HG03066 (cell line): ENCODE measurements around the gene EAPP.
"Not testable (repeated sequence)": the region's sequence is repeated elsewhere in the genome, so short reads cannot be mapped to it uniquely, and the experiment has no call there.

Experiments
- ATAC-seq: cut with Tn5 transposase; IDR thresholded peaks from one replicate; pipeline ENCODE4 v1.9.1; 2021; ENCODE audit warnings: low read depth; ENCODE audit not compliant: unreplicated experiment

The EAPP gene, protein sequence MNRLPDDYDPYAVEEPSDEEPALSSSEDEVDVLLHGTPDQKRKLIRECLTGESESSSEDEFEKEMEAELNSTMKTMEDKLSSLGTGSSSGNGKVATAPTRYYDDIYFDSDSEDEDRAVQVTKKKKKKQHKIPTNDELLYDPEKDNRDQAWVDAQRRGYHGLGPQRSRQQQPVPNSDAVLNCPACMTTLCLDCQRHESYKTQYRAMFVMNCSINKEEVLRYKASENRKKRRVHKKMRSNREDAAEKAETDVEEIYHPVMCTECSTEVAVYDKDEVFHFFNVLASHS

DNA sequence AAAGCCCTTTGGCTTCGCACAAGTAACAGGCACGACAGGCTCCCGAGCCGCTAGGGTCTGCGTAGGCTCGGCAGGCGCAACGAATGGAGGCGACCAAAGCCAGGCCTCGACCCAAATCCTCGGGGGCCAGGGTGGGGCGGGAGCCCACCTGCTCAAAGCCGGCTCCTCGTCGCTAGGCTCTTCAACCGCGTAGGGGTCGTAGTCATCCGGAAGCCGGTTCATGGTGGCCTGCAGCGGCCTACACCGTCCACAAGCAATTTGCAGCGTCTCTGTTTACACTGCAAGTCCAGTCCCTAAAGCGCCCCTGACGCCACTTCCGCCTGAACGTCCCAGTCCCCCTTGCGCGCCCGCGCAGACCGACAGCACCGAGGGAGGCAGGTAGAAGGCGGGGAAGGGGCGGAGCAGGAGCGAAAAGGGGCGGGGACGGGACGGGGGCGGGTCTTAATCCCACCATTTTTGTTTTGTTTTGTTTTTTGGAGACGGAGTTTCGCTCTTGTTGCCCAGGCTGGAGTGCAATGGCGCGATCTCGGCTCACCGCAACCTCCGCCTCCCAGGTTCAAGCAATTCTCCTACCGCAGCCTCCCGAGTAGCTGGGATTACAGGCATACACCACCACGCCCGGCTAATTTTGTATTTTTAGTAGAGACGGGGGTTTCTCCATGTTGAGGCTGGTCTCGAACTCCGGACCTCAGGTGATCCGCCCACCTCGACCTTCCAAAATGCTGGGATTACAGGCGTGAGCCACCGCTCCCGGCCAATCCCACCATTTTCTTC is at the start of gene EAPP:
Gene EAPP (minus strand): TSS at position 295 of the 774 bp plus-strand sequence. CDS start 73 bp downstream, at position 222.
- ATAC-seq: peak; percentile 100

DNA sequence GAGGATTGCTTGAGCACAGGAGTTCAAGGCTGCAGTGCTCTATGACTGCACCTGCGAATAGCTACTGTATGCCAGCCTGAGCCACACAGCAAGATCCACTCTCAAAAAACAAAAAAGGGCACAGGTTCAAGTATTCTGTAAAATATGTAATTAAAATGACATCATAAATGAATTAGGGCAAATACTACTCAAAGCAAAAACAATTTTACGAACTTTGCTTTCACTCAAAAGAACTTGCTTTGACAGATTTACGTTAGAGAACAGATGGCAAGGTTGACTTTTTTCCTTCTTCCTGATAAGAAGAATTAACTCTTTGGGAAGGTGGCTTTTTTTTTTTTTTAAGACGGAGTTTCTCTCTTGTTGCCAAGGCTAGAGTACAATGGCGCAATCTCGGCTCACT is 44.0 kb upstream of the EAPP start:
- no peak for ATAC-seq

DNA sequence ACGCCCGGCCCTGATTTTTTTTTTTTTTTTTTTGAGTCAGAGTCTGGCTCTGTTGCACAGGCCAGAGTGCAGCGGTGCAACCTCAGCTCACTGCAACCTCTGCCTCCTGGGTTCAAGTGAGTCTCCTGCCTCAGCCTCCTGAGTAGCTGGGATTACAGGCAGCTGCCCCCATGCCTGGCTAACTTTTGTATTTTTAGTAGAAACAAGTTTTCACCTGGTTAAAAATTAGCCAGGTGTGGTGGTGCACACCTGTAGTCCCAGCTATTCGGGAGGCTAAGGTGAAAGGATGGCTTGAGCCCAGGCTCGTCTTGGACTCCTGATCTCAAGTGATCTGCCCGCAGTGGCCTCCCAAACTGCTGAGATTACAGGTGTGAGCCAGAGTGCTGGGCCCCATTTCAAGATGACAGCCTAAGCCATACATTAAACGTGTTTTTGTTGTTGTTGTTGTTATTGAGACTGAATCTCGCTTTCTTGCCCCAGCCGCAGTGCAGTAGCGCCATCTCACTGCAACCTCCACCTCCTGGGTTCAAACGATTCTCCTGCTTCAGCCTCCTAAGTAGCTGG is 42.7 kb upstream of the EAPP start:
- no peak for ATAC-seq

DNA sequence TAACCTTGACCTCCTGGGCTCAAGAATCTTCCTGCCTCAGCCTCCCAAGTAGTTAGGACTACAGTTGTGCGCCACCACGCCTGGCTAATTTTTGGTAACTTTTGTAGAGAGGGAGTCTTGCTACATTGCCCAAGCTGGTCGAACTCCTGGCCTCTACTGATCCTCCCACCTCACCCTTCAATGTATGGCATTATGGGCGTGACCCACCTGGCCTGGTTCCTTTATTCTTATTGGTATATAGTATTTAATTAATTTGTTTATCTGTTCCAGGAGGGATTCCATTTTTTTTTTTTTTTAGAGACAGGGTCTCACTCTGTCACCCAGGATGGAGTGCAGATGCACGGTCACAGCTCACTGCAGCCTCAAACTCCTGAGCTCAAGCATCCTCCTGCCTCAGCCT is 40.9 kb upstream of the EAPP start:
- no peak for ATAC-seq

DNA sequence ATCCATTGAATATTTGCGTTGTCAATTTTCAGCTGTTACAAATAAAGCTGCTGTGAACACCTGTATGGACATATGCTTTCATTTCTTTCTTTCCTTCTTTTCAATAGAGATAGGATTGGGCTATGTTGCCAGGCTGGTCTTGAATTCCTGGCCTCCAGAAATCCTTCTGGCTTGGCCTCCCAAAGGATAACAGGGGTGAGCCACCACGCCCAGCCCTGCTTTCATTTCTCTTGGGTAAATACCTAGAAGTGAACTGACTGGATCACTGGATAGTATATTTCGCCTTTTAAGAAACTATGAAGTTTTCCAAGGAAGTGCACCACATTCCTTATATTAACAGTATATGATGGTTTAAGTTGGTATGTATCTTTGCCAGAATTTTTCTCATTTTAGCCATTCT is 32.3 kb upstream of the EAPP start:
- no peak for ATAC-seq

DNA sequence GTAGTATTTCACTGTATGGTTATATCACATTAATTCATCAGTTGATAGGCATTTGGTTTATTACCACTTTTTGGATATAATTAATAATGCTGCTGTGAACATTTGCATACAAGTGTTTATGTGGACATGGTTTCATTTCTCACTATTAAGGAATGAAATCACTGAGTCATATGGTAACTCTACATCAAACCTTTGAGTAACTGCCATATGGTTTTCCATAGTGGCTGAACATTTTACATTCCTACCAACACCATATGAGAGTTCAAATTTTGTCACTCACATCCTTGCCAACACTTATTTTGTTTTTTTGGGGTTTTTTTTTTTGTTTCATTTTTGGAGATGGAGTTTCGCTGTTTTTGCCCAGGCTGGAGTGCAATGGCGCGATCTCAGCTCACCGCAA is 30.2 kb upstream of the EAPP start:
- ATAC-seq: no peak

DNA sequence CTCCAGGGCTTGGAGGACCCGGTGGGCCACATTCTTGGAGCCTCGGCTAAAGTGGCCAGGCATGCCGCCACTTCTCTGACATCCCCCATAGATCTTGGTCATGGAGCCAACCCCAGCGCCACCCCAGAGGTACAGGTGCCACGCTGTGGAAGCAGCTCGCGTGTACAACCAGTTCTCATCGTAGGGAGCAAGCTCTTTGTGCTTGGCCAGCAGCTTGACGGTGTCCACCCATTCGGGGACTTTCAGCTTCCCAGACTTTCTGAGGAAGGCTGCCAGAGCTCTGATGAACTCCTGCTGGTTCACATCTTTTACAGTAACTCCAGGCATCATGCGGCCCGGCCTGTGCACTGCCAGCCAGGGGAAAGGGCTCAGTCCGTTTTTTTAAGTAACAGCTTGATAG is 29.3 kb upstream of the EAPP start:
- no peak for ATAC-seq

DNA sequence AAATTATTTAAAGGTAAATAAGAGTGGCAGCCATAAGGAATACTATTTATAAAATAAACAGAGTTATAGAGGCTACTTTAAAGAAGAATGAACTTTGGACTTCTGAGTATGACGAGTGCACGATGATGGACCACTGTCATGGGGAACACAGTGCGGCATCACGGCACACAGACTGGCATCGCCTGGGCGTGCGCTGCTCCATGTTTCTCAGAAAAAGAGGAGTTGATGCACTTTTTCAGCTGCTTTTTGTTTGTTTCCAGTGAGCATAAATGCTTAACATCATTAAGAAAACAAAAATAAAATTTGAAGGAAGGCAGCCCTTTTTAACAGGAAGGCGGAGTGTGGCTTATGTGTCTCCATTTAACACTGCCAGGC is 23.3 kb upstream of the EAPP start:
- ATAC-seq: no peak

DNA sequence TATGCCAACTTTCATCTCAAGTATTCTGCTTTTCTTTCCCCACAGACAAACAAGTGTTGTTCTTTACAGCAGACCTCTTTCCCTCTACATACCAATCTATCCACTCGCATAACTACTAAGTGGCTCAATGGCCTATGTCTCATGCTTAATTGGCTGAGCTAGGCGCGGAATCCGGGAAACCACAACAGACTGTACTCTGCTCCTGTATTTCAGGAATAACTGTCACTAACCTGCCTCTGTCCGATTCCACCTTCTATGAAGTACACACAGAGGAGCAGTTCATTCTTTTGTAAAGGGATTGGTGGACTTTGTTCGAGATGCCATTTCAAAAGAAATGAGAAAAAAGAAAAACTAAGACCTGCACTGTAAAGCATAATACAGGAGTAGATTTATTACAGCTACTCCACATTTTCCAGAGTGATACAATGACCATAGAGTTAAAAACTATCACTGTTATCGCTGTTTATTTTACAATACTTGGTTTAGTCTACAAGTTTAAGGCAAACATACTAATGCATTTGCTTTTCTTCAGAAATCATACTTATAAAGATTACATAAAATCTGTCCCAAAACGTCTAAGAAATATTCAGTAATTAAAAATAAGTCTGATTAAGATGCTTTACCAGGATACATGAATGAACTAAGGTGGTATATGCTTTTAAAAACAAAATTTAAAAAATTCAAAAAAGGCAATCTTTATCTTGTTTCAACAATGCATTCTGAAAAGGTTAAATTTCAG is 22.7 kb upstream of the EAPP start:
- not testable (repeated sequence) for ATAC-seq

DNA sequence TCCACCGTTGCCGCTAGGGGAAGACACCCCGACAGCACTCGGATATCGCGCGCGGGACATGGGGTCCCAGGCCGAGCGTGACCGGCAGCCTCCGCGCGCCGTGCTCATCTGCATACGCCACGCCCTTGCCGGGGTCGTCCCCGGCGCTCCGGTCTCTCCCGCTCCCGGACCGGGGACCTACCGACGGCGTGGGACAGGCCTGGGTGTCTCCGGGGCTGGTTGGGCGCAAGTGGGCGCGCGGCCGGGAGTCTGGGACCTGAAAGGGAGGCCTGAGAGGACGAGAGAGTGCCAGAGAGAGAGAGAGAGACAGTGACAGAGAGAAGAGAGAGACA is 17.0 kb upstream of the EAPP start:
- ATAC-seq: peak; percentile 47

DNA sequence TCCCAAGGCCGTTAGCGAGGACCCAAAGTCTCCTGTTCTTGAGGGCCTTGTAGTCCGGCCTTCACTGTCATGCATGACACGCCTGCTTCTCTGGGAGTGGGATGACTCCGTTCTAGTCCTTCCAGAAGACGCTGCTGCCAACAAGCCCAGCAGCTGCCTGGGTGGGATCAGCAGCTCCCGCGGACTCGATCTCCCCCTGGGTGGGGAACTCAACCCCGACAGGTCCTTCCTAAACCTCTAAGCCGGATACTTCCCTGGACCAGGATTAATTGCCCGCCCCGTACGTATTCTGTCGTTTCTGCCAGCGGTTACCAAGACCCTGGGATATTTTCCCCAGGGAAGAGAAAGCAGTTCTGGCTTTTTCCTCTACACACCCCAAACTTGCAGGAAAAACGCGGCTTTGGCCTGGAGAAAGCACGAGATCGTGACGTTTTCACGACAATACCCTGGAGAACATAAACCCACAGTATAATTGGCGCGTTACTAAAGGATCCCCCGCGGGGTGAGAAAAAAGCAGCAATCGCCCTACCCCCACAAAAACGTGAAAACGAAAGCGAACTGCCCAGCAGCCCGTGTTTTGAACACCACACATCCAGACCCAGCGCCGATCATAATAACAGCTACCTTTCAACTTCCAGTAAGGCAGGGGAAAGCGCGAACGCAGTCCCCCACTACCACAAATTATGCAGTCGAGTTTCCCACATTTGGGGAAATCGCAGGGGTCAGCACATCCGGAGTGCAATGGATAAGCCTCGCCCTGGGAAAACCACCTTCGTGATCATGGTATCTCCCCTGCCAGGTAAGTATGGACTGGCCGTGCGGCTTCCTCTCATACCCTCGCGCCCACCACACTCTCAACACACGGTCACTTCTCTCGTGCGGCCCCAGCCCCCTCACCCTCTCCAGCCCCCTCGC is 16.3 kb upstream of the EAPP start:
- ATAC-seq: peak; percentile 75

DNA sequence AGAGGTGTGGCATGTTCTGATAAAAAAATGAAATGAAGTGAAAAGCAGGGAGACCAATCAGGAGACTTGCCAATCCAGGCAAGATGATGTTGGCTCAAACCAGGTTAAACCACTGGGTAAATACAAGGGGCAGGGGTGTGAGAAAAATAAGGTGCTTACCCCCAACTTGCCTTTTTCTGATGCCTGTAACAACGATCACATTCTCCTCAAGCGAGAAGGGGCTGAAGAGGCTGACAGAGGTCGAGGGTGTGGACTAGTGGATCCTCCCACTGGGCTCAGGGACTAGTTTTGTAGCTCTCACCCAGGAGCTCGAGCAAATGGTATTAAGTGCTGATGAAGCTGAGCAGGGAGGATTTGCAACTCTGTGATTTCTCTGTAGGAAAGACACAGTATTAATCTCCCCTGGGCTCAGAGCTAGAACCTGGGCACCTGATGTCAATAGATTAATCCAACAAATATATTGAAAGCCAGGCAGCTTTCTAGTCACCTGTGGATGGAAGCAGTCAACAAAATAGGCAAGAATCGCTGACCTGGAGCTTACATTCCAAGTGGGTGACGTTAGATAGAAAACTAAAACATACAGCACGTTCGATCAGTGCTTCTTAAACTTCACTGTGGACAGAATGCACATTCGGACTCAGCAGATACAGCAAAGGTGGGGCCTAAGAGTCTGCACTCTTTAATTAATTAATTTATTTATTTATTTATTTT is 15.2 kb upstream of the EAPP start:
- no peak for ATAC-seq

DNA sequence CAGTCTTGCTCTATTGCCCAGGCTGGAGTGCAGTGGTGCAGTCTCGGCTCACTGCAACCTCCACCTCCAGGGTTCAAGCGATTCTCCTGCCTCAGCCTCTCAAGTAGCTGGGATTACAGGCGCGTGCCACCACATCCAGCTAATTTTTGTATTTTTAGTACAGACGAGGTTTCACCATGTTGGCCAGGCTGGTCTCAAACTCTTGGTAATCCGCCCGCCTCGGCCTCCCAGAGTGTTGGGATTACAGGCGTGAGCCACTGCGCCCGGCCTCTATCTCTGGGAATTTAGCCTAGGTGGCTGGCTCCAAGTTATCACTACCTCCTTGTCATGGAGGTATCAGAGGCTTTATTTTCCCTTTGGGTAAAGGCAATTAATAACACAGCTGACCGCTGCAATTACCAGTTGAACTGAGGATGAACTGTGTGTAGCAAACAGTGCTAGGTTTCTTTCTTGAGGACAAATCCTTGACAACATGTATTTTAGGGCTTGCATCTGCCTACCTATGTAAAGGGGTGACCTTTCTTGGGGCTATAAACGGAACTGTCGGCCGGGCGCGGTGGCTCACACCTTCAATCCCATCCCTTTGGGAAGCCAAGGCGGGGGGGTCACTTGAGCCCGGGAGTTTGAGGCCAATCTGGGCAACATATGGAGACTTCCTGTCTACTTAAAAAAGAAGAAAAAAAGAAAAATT is 9.9 kb upstream of the EAPP start:
- ATAC-seq: not testable (repeated sequence)

DNA sequence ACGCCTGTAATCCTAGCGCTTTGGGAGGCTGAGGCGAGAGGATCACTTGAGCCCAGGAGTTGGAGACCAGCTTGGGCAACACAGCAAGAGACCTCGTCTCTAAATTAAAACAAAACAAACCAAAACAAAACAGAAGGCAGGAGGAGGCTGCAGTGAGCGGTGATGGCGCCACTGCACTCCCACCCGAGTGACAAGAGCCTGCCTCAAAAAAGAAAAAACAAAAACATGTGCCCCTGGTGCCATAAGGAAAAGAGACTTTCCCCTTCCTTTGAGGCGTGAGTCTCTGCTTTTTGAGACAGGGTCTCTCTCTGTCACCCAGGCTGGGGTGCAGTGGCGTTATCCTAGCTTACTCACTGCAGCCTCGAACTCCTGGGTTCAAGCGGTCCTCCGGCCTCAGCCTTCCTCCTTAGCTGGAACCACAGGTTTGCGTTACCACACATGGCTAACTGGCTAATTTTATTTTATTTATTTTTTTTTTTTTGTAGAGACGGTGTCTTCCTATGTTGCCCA is 9.0 kb upstream of the EAPP start:
- no peak for ATAC-seq

DNA sequence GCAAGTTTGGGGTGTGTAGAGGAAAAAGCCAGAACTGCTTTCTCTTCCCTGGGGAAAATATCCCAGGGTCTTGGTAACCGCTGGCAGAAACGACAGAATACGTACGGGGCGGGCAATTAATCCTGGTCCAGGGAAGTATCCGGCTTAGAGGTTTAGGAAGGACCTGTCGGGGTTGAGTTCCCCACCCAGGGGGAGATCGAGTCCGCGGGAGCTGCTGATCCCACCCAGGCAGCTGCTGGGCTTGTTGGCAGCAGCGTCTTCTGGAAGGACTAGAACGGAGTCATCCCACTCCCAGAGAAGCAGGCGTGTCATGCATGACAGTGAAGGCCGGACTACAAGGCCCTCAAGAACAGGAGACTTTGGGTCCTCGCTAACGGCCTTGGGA is 7.6 kb upstream of the EAPP start:
- peak; percentile 22 for ATAC-seq

DNA sequence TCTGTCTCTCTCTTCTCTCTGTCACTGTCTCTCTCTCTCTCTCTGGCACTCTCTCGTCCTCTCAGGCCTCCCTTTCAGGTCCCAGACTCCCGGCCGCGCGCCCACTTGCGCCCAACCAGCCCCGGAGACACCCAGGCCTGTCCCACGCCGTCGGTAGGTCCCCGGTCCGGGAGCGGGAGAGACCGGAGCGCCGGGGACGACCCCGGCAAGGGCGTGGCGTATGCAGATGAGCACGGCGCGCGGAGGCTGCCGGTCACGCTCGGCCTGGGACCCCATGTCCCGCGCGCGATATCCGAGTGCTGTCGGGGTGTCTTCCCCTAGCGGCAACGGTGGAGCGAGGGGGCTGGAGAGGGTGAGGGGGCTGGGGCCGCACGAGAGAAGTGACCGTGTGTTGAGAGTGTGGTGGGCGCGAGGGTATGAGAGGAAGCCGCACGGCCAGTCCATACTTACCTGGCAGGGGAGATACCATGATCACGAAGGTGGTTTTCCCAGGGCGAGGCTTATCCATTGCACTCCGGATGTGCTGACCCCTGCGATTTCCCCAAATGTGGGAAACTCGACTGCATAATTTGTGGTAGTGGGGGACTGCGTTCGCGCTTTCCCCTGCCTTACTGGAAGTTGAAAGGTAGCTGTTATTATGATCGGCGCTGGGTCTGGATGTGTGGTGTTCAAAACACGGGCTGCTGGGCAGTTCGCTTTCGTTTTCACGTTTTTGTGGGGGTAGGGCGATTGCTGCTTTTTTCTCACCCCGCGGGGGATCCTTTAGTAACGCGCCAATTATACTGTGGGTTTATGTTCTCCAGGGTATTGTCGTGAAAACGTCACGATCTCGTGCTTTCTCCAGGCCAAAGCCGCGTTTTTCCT is 7.0 kb upstream of the EAPP start:
- peak; percentile 74 for ATAC-seq

DNA sequence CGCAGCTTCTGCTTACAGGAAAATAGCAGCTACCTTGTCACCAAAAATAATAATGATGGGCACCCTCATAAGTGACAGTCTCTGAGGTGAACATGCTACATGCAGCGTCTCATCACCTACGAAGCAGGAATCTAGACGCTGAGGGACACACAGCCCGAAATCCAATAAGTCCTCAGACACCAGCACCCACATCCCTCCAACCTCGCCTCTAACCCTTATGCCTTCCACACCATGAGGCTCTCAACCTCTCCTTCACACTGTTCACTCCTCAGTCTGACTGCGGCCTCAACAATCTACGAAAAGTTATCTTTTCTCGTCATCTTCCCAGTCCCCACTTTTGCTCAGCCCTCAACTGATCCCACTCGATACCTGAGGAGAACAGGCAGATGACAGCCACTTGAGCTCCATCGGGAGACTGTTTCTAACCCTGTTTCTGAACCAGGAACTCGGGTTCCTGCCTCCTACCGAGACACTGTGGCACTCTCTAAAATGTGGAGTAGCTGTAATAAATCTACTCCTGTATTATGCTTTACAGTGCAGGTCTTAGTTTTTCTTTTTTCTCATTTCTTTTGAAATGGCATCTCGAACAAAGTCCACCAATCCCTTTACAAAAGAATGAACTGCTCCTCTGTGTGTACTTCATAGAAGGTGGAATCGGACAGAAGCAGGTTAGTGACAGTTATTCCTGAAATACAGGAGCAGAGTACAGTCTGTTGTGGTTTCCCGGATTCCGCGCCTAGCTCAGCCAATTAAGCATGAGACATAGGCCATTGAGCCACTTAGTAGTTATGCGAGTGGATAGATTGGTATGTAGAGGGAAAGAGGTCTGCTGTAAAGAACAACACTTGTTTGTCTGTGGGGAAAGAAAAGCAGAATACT is 919 bp upstream of the EAPP start:
- ATAC-seq: not testable (repeated sequence)
